ENCODE data around the gene BSN.

The BSN gene

GRCh38 chr3:49650177-49650576, 95.9 kb downstream of the BSN start:
- CTCF ChIA-PET: no interaction called here
- Histone ChIP-seq H3K27ac (ENCODE audit: extremely low read depth, low read depth, low read length) (no peak overlapping the region), H3K4me3 (ENCODE audit: low read depth, low read length) (no peak overlapping the region), H3K36me3 (ENCODE audit: control insufficient read depth in 2 of 2, insufficient read depth in 1 of 2, low read length in 2 of 2) (no peaks in the 10 kb centered on the region), H3K4me1 (ENCODE audit: control insufficient read depth, insufficient read depth, low read length) (no peaks in the 10 kb centered on the region), H3K9me3 (ENCODE audit: control insufficient read depth, insufficient read depth, low read depth, low read length) (no peaks in the 10 kb centered on the region)
- POLR2A ChIA-PET: no interaction called here
- no peak for TF ChIP-seq ZNF544 (tag by site-specific recombination; IDR thresholded peaks at IDR 0.05)
- no peak for TF ChIP-seq ZNF792 (tag by site-specific recombination; IDR thresholded peaks at IDR 0.05)
- no peak for TF ChIP-seq ATF2 (tag by site-specific recombination; IDR thresholded peaks at IDR 0.05; ENCODE audit: low read depth)
- no peak for TF ChIP-seq ZNF549 (tag by site-specific recombination; IDR thresholded peaks at IDR 0.05)
- TF ChIP-seq ZNF366 (tag by site-specific recombination; conservative IDR thresholded peaks at IDR 0.05): no peak
- no peak for TF ChIP-seq ZNF211 (tag by site-specific recombination; IDR thresholded peaks at IDR 0.05; ENCODE audit: low read depth)
- TF ChIP-seq ZIC2 (tag by site-specific recombination; IDR thresholded peaks at IDR 0.05): no peak
- TF ChIP-seq ZNF777 (tag by site-specific recombination; IDR thresholded peaks at IDR 0.05; ENCODE audit: borderline replicate concordance): no peak
- no peak for TF ChIP-seq ZBTB1 (tag by site-specific recombination; IDR thresholded peaks at IDR 0.05)
- TF ChIP-seq, protein P1, sequence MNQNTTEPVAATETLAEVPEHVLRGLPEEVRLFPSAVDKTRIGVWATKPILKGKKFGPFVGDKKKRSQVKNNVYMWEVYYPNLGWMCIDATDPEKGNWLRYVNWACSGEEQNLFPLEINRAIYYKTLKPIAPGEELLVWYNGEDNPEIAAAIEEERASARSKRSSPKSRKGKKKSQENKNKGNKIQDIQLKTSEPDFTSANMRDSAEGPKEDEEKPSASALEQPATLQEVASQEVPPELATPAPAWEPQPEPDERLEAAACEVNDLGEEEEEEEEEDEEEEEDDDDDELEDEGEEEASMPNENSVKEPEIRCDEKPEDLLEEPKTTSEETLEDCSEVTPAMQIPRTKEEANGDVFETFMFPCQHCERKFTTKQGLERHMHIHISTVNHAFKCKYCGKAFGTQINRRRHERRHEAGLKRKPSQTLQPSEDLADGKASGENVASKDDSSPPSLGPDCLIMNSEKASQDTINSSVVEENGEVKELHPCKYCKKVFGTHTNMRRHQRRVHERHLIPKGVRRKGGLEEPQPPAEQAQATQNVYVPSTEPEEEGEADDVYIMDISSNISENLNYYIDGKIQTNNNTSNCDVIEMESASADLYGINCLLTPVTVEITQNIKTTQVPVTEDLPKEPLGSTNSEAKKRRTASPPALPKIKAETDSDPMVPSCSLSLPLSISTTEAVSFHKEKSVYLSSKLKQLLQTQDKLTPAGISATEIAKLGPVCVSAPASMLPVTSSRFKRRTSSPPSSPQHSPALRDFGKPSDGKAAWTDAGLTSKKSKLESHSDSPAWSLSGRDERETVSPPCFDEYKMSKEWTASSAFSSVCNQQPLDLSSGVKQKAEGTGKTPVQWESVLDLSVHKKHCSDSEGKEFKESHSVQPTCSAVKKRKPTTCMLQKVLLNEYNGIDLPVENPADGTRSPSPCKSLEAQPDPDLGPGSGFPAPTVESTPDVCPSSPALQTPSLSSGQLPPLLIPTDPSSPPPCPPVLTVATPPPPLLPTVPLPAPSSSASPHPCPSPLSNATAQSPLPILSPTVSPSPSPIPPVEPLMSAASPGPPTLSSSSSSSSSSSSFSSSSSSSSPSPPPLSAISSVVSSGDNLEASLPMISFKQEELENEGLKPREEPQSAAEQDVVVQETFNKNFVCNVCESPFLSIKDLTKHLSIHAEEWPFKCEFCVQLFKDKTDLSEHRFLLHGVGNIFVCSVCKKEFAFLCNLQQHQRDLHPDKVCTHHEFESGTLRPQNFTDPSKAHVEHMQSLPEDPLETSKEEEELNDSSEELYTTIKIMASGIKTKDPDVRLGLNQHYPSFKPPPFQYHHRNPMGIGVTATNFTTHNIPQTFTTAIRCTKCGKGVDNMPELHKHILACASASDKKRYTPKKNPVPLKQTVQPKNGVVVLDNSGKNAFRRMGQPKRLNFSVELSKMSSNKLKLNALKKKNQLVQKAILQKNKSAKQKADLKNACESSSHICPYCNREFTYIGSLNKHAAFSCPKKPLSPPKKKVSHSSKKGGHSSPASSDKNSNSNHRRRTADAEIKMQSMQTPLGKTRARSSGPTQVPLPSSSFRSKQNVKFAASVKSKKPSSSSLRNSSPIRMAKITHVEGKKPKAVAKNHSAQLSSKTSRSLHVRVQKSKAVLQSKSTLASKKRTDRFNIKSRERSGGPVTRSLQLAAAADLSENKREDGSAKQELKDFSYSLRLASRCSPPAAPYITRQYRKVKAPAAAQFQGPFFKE (tag by site-specific recombination; IDR thresholded peaks at IDR 0.05; ENCODE audit: borderline replicate concordance): no peak
- no peak for TF ChIP-seq ZNF785 (tag by site-specific recombination; IDR thresholded peaks at IDR 0.05)
- no peak for TF ChIP-seq ZNF202 (tag by site-specific recombination; IDR thresholded peaks at IDR 0.05; ENCODE audit: borderline replicate concordance)
- TF ChIP-seq ZNF274 (IDR thresholded peaks at IDR 0.05; ENCODE audit: low read length): no peak
- no peak for TF ChIP-seq ZNF274 (tag by site-specific recombination; IDR thresholded peaks at IDR 0.05; ENCODE audit: borderline replicate concordance)
- TF ChIP-seq TRIM28 (IDR thresholded peaks at IDR 0.05; ENCODE audit: borderline replicate concordance, low read length): no peak

DNA sequence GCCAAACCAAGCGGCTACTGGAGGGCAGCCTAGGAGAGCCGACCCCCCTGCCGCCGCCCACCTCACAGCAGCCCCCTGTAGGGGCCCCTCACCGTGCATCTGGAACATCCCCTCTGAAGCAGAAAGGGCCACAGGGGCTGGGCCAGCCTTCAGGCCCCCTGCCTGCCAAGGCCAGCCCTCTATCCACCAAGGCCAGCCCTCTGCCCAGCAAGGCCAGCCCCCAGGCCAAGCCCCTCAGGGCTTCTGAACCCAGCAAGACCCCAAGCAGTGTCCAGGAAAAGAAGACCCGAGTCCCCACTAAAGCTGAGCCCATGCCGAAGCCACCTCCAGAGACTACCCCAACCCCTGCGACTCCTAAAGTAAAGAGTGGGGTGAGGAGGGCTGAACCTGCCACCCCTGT, 96.4 kb downstream of the BSN start:
- H3K27ac ChIP-seq (ENCODE audit: extremely low read depth, low read depth, low read length): no peak overlapping the region
- ChIA-PET CTCF (interaction anchor here (0.6 kb wide), 1 partner anchor 91 kb away, joined by 3 read pairs; no protein-coding TSS in a partner anchor), POLR2A (no interaction called here)
- H3K4me3 ChIP-seq (ENCODE audit: low read depth, low read length): no peak overlapping the region
- H3K4me1 ChIP-seq (ENCODE audit: control insufficient read depth, insufficient read depth, low read length): no peaks in the 10 kb centered on the region
- H3K9me3 ChIP-seq (ENCODE audit: control insufficient read depth, insufficient read depth, low read depth, low read length): no peaks in the 10 kb centered on the region
- TF ChIP-seq, protein P2, sequence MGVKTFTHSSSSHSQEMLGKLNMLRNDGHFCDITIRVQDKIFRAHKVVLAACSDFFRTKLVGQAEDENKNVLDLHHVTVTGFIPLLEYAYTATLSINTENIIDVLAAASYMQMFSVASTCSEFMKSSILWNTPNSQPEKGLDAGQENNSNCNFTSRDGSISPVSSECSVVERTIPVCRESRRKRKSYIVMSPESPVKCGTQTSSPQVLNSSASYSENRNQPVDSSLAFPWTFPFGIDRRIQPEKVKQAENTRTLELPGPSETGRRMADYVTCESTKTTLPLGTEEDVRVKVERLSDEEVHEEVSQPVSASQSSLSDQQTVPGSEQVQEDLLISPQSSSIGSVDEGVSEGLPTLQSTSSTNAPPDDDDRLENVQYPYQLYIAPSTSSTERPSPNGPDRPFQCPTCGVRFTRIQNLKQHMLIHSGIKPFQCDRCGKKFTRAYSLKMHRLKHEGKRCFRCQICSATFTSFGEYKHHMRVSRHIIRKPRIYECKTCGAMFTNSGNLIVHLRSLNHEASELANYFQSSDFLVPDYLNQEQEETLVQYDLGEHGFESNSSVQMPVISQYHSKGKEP (tag by site-specific recombination; IDR thresholded peaks at IDR 0.05): no peak
- TF ChIP-seq ZNF274 (IDR thresholded peaks at IDR 0.05; ENCODE audit: low read length) (no peak), ZNF274 (tag by site-specific recombination; IDR thresholded peaks at IDR 0.05; ENCODE audit: borderline replicate concordance) (no peak)
- TF ChIP-seq, protein P3, sequence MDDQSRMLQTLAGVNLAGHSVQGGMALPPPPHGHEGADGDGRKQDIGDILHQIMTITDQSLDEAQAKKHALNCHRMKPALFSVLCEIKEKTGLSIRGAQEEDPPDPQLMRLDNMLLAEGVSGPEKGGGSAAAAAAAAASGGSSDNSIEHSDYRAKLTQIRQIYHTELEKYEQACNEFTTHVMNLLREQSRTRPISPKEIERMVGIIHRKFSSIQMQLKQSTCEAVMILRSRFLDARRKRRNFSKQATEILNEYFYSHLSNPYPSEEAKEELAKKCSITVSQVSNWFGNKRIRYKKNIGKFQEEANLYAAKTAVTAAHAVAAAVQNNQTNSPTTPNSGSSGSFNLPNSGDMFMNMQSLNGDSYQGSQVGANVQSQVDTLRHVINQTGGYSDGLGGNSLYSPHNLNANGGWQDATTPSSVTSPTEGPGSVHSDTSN (CRISPR knock-in tag; IDR thresholded peaks at IDR 0.05): no peak
- no peaks in the 10 kb centered on the region for H3K36me3 ChIP-seq (ENCODE audit: control insufficient read depth in 2 of 2, insufficient read depth in 1 of 2, low read length in 2 of 2)
